Upper lobe of left lung (tissue), 6 donors: Measurements from ENCODE around the gene MXRA7. TPM values are rescaled to one million over a fixed set of nuclear protein-coding genes. Genes with fewer than 3 reads are reported as not detected.

ENCODE experiments used
- ATAC-seq, 2 donors: fragments of 200-7000 bp; cut with Tn5 transposase; one replicate each; pipeline ENCODE4 v1.9.1; 2022; ENCODE audit warnings: mild to moderate bottlenecking in 2 of 2, moderate library complexity in 2 of 2; ENCODE audit not compliant: low FRiP score in 2 of 2
- DNase-seq, 2 donors: peaks; one replicate each; pipeline ENCODE4 v3.0.0-alpha.2; 2019 to 2020
- H3K27ac ChIP-seq, 4 donors: fragments of 200-600 bp; sonication (generic); one replicate each; pipeline ENCODE4 v1.5.1; 2016 to 2019
- H3K27me3 ChIP-seq, 4 donors: fragments of 200-600 bp; sonication (generic); one replicate each; pipeline ENCODE4 v1.5.1; 2017 to 2019
- H3K36me3 ChIP-seq, 4 donors: fragments of 200-600 bp; sonication (generic); one replicate each; pipeline ENCODE4 v1.5.1; 2016 to 2019
- H3K4me1 ChIP-seq, 4 donors: fragments of 200-600 bp; sonication (generic); one replicate each; pipeline ENCODE4 v1.5.1; 2018 to 2019
- H3K4me3 ChIP-seq, 4 donors: fragments of 200-600 bp; sonication (generic); one replicate each; pipeline ENCODE4 v1.5.1; 2017 to 2019; ENCODE audit warnings: mild to moderate bottlenecking in 2 of 4, moderate library complexity in 1 of 4
- H3K9me3 ChIP-seq, 4 donors: fragments of 200-600 bp; sonication (generic); one replicate each; pipeline ENCODE4 v1.5.1; 2018 to 2019
- CTCF ChIP-seq, 6 experiments: fragments of 450-650 bp in 4 of 6; fragments of 200-600 bp in 2 of 6; sonication (generic) in 2 of 6; IDR thresholded peaks; one replicate each; pipeline ENCODE4 v1.5.1; 2016 to 2019; ENCODE audit warnings: antibody characterized with exemption in 6 of 6
- EP300 ChIP-seq, 4 donors: sonication (generic); formaldehyde crosslinking; IDR thresholded peaks; one replicate each; pipeline ENCODE4 v1.5.1; 2017; ENCODE audit warnings: antibody characterized with exemption in 4 of 4, control low read depth in 2 of 4
- POLR2A ChIP-seq, 4 donors: fragments of 450-650 bp; IDR thresholded peaks; one replicate each; pipeline ENCODE4 v1.5.1; 2016 to 2017; ENCODE audit warnings: antibody characterized with exemption in 4 of 4, mild to moderate bottlenecking in 2 of 4
- POLR2AphosphoS5 ChIP-seq, 2 donors: sonication (generic); formaldehyde crosslinking; IDR thresholded peaks; one replicate each; pipeline ENCODE4 v1.5.1; 2017; ENCODE audit warnings: antibody characterized with exemption in 2 of 2
- WGBS, 2 donors: methylation state at CpG; one replicate each; pipeline ENCODE4 v1.1.5; 2017 to 2018; 5-methylcytosine and 5-hydroxymethylcytosine counted together
- total RNA-seq, 6 donors: library from RNA; depleted of rRNA in 4 of 6; stranded (reverse); fragments of >200 nt in 4 of 6; gene quantifications; one replicate each; pipeline versions ENCODE4 v1.1.0 to v1.2.1, GENCODE V29; 2016 to 2021
- donor health status: DM: no; HTN: no; CAD: no; lungs with moderate emphysema.
- donor health status: DM: no; HTN: yes; CAD: no; lungs with severe emphysema.

The MXRA7 gene
- total RNA-seq, 6 donors from 2014 or later, result 21.0 to 147 (median 73.5) TPM

- Histone ChIP-seq H3K4me1 (peaks cover 7 to 16% (median 7%) of the 10 kb centered on the region in 4 donors), H3K27ac (no peak overlapping the region), H3K36me3 (peaks cover 0 to 26% (median 9%) of the 10 kb centered on the region in 4 donors), H3K9me3 (no peaks in the 10 kb centered on the region), H3K27me3 (no peaks in the 10 kb centered on the region), H3K4me3 (no peak overlapping the region)
- ATAC-seq, result no peak
- no peak for DNase-seq
- TF ChIP-seq POLR2AphosphoS5 (IDR thresholded peaks at IDR 0.05) (no peak), CTCF (IDR thresholded peaks at IDR 0.05) (no peak), POLR2A (IDR thresholded peaks at IDR 0.05) (no peak), EP300 (IDR thresholded peaks at IDR 0.05) (no peak)
- WGBS, 2 donors, result 93 to 97% methylated on average over 6 of the region's 6 CpGs
Observed at GRCh38 chr17:76676629-76677028, 34.1 kb downstream of the MXRA7 start.

GRCh38 chr17:76675648-76676047, 35.1 kb downstream of the MXRA7 start:
- H3K36me3 ChIP-seq, result peaks cover 0 to 22% (median 8%) of the 10 kb centered on the region in 4 donors
- ATAC-seq (no peak), DNase-seq (no peak)
- H3K27me3 ChIP-seq, result no peaks in the 10 kb centered on the region
- H3K27ac ChIP-seq, result no peak overlapping the region
- peaks cover 12 to 20% (median 15%) of the 10 kb centered on the region in 4 donors for H3K4me1 ChIP-seq
- H3K9me3 ChIP-seq, result no peaks in the 10 kb centered on the region
- 95 to 98% methylated on average over 6 of the region's 6 CpGs for WGBS, 2 donors
- H3K4me3 ChIP-seq, result no peak overlapping the region
- no peak for TF ChIP-seq CTCF (IDR thresholded peaks at IDR 0.05)

GRCh38 chr17:76674600-76674999, 36.2 kb downstream of the MXRA7 start:
- no peak overlapping the region for H3K4me3 ChIP-seq
- H3K36me3 ChIP-seq, result peaks cover 0 to 16% (median 6%) of the 10 kb centered on the region in 4 donors
- no peaks in the 10 kb centered on the region for H3K9me3 ChIP-seq
- H3K27ac ChIP-seq, result no peak overlapping the region
- ATAC-seq (no peak), DNase-seq (no peak)
- peaks cover 12 to 31% (median 19%) of the 10 kb centered on the region in 4 donors for H3K4me1 ChIP-seq
- no peaks in the 10 kb centered on the region for H3K27me3 ChIP-seq
- WGBS, 2 donors, result 91 to 100% methylated on average over 2 to 5 of the region's 5 CpGs
- no peak for TF ChIP-seq POLR2AphosphoS5 (IDR thresholded peaks at IDR 0.05)
- TF ChIP-seq CTCF (IDR thresholded peaks at IDR 0.05), result no peak
- no peak for TF ChIP-seq POLR2A (IDR thresholded peaks at IDR 0.05)
- no peak for TF ChIP-seq EP300 (IDR thresholded peaks at IDR 0.05)

- WGBS, 2 donors, result 77 to 86% methylated on average over 5 of the region's 5 CpGs
- DNase-seq (no peak), ATAC-seq (no peak)
- no peaks in the 10 kb centered on the region for H3K9me3 ChIP-seq
- no peaks in the 10 kb centered on the region for H3K27me3 ChIP-seq
- H3K4me1 ChIP-seq, result peaks cover 12 to 31% (median 19%) of the 10 kb centered on the region in 4 donors
- peaks cover 0 to 16% (median 6%) of the 10 kb centered on the region in 4 donors for H3K36me3 ChIP-seq
- no peak overlapping the region for H3K27ac ChIP-seq
- TF ChIP-seq CTCF (IDR thresholded peaks at IDR 0.05) (no peak), EP300 (IDR thresholded peaks at IDR 0.05) (no peak), POLR2AphosphoS5 (IDR thresholded peaks at IDR 0.05) (no peak), POLR2A (IDR thresholded peaks at IDR 0.05) (no peak)
- H3K4me3 ChIP-seq, result no peak overlapping the region
Observed at GRCh38 chr17:76673729-76674128, 37.0 kb downstream of the MXRA7 start.

- H3K9me3 ChIP-seq, result no peaks in the 10 kb centered on the region
- H3K27me3 ChIP-seq, result no peaks in the 10 kb centered on the region
- peak overlapping the region in 1 of 4 donors; percentile 14 for H3K27ac ChIP-seq
- WGBS, 2 donors, result 85 to 90% methylated on average over 3 of the region's 3 CpGs
- H3K4me3 ChIP-seq, result no peak overlapping the region
- DNase-seq (no peak), ATAC-seq (no peak)
- H3K36me3 ChIP-seq, result peaks cover 0 to 11% (median 6%) of the 10 kb centered on the region in 4 donors
- H3K4me1 ChIP-seq, result peaks cover 12 to 31% (median 19%) of the 10 kb centered on the region in 4 donors
- TF ChIP-seq POLR2A (IDR thresholded peaks at IDR 0.05), result no peak
- no peak for TF ChIP-seq CTCF (IDR thresholded peaks at IDR 0.05)
- TF ChIP-seq EP300 (IDR thresholded peaks at IDR 0.05), result no peak
- no peak for TF ChIP-seq POLR2AphosphoS5 (IDR thresholded peaks at IDR 0.05)
Observed at GRCh38 chr17:76672892-76673291, 37.9 kb downstream of the MXRA7 start.
